ENCODE data around the gene ZNF775. TPM values are rescaled to one million over a fixed set of nuclear protein-coding genes. Genes with fewer than 3 reads are reported as not detected.
A peak's percentile ranks its signal among the peaks of the same experiment; 100 is the strongest.

Gene ZNF775
- total RNA-seq, 1 donor from 2014 or later: 12.1 TPM

DNA sequence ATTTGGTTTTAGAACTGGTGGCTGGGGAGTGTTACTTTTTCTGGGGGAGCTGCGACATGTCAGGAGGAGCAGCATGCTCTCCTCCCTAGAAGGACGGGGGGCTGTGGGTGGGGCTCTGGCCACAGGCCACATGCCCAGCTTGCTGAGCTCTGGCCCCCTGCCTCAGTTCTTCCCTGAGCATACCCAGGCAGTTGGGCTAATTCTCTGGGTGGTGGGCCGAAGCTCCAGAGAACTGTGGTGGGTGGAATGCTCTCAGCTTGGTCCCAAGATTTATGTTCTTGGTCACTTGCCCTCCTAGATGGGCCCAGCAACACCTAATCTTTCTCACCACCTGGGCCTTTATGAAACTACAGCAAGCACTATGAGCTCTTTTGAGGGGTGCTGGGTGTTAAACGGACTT lies 5.1 kb upstream of the ZNF775 start:
- TF ChIP-seq, protein P1, sequence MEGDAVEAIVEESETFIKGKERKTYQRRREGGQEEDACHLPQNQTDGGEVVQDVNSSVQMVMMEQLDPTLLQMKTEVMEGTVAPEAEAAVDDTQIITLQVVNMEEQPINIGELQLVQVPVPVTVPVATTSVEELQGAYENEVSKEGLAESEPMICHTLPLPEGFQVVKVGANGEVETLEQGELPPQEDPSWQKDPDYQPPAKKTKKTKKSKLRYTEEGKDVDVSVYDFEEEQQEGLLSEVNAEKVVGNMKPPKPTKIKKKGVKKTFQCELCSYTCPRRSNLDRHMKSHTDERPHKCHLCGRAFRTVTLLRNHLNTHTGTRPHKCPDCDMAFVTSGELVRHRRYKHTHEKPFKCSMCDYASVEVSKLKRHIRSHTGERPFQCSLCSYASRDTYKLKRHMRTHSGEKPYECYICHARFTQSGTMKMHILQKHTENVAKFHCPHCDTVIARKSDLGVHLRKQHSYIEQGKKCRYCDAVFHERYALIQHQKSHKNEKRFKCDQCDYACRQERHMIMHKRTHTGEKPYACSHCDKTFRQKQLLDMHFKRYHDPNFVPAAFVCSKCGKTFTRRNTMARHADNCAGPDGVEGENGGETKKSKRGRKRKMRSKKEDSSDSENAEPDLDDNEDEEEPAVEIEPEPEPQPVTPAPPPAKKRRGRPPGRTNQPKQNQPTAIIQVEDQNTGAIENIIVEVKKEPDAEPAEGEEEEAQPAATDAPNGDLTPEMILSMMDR (IDR thresholded peaks at IDR 0.05; ENCODE audit: unreplicated experiment): no peak
- peaks cover 25% of the 10 kb centered on the region for H3K27me3 Mint-ChIP-seq (ENCODE audit: unreplicated experiment)
- H3K4me3 Mint-ChIP-seq (ENCODE audit: unreplicated experiment): peak overlapping the region; percentile 47
- peaks cover 71% of the 10 kb centered on the region for H3K4me1 Mint-ChIP-seq (ENCODE audit: unreplicated experiment)
- DNase-seq (ENCODE audit: low spot score): no peak
- no peaks in the 10 kb centered on the region for H3K9me3 Mint-ChIP-seq (ENCODE audit: unreplicated experiment)
- peaks cover 34% of the 10 kb centered on the region for H3K36me3 Mint-ChIP-seq (ENCODE audit: low read depth, unreplicated experiment)
- H3K27ac Mint-ChIP-seq (ENCODE audit: unreplicated experiment): peak overlapping the region; percentile 64

DNA sequence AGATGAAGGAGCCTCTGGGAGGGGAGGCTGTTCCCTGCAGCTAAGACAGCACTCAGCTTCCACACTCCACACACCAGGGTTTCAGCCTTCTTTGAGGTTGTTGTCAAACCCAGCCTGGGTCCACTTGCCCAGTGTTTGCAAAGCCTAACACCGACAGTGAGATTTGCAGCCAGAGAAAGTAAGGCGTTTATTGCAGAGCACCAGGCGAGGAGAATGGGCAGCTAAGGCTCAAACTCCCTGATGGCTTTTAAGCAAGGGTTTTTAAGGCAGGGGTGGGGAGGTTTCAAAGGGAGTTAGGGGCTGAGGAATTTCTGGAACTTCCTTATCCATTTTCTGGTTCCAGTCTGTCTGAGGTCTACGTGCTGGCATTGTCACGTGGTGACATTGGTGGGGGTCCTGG lies 4.7 kb upstream of the ZNF775 start:
- no peak for DNase-seq (ENCODE audit: low spot score)

DNA sequence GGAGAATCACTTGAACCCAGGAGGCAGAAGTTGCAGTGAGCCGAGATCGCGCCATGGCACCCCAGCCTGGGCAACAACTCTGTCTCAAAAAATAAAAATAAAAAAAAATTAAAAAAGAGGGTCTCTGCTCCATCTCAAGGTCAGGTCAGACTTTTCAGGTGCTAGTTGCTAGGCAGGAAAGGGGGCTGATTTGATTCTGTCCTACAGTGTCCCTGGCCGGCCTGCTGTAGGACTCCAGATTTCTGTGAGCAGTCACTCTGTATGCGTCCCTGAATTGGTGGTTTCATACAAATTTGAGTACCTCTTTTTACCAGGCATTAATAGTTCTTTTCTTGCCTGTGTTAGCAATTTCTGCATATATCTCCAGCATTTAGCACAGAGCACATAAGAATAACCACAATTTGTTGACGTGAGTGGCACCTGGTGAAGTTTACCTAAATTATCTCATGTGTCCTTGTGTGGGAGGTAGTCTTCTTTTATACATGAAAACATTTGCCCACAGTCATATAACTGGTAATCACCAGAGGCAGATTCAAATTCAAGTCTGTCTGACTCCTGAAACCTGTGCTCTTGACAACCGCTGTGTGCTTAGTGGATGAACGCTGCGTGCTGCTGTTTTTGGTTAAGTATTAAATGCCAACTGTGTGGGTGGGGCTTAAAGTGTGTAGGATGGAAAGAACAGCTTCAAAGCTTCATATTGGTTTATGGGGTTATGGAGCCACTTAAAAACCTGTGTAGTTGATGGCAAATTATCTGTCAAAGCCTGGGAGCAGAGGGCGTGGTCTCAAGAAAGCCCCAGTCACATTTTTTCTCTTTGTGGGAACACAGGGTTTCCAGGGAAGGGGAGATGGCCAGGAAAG lies 3.2 kb upstream of the ZNF775 start:
- TF ChIP-seq, protein P1 (IDR thresholded peaks at IDR 0.05; ENCODE audit: unreplicated experiment): no peak
- H3K27ac Mint-ChIP-seq (ENCODE audit: unreplicated experiment): peak overlapping the region; percentile 96
- H3K27me3 Mint-ChIP-seq (ENCODE audit: unreplicated experiment): peaks cover 24% of the 10 kb centered on the region
- H3K4me3 Mint-ChIP-seq (ENCODE audit: unreplicated experiment): peak overlapping the region; percentile 10
- H3K9me3 Mint-ChIP-seq (ENCODE audit: unreplicated experiment): no peaks in the 10 kb centered on the region
- peaks cover 66% of the 10 kb centered on the region for H3K4me1 Mint-ChIP-seq (ENCODE audit: unreplicated experiment)
- peaks cover 34% of the 10 kb centered on the region for H3K36me3 Mint-ChIP-seq (ENCODE audit: low read depth, unreplicated experiment)
- DNase-seq (ENCODE audit: low spot score): no peak

More for the DNA sequence above, 4.7 kb upstream of the ZNF775 start:
- H3K36me3 Mint-ChIP-seq (ENCODE audit: low read depth, unreplicated experiment): peaks cover 34% of the 10 kb centered on the region
- no peaks in the 10 kb centered on the region for H3K9me3 Mint-ChIP-seq (ENCODE audit: unreplicated experiment)
- H3K4me1 Mint-ChIP-seq (ENCODE audit: unreplicated experiment): peaks cover 67% of the 10 kb centered on the region
- H3K27me3 Mint-ChIP-seq (ENCODE audit: unreplicated experiment): peaks cover 22% of the 10 kb centered on the region
- TF ChIP-seq, protein P1 (IDR thresholded peaks at IDR 0.05; ENCODE audit: unreplicated experiment): no peak
- H3K4me3 Mint-ChIP-seq (ENCODE audit: unreplicated experiment): peak overlapping the region; percentile 47
- H3K27ac Mint-ChIP-seq (ENCODE audit: unreplicated experiment): peak overlapping the region; percentile 64

DNA sequence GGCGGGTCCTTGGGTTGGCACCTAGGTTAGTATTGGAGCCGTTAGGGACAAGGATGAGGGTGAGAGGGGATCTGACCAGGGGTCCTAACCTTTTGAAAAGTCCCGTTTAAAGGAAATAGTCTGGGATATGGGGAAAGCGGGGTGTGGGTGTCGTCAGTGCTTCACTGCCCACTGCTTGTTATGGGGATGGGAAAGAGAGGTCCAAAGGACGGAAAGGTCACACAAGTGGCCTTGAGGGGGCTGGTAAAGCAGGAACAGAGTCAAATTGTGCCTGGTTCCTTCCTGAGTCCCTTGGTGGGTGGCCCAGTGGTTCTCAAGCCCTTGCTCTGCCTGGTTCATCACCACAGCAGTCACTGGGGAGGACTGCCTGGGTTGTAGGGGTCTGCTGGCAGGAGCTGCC lies 2.6 kb upstream of the ZNF775 start:
- peaks cover 24% of the 10 kb centered on the region for H3K27me3 Mint-ChIP-seq (ENCODE audit: unreplicated experiment)
- H3K4me1 Mint-ChIP-seq (ENCODE audit: unreplicated experiment): peaks cover 65% of the 10 kb centered on the region
- peak overlapping the region; percentile 96 for H3K27ac Mint-ChIP-seq (ENCODE audit: unreplicated experiment)
- peaks cover 33% of the 10 kb centered on the region for H3K36me3 Mint-ChIP-seq (ENCODE audit: low read depth, unreplicated experiment)
- no peaks in the 10 kb centered on the region for H3K9me3 Mint-ChIP-seq (ENCODE audit: unreplicated experiment)
- peak overlapping the region; percentile 10 for H3K4me3 Mint-ChIP-seq (ENCODE audit: unreplicated experiment)
- DNase-seq (ENCODE audit: low spot score): no peak
- TF ChIP-seq, protein P1 (IDR thresholded peaks at IDR 0.05; ENCODE audit: unreplicated experiment): no peak

DNA sequence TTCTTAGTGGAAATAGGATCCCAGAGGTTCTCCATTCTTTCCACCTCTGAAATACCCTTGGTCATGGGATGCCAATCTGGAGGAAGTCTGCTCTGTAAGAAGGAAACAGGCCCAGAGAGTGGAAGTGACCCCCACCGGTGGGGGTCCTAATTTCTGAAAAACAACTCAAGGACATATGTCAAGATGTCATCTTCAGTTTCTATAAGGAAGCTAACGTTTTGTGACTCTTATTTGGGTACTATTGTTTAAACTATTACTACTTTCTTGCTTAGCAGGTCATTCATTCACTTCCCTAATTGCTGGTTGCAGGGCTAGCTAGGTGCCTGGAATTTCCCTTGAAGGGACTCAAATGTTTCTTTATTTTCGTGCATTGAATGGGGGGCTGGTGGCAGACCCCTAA lies 1.9 kb upstream of the ZNF775 start:
- Mint-ChIP-seq H3K9me3 (ENCODE audit: unreplicated experiment) (no peaks in the 10 kb centered on the region), H3K4me3 (ENCODE audit: unreplicated experiment) (peak overlapping the region; percentile 77), H3K4me1 (ENCODE audit: unreplicated experiment) (peaks cover 65% of the 10 kb centered on the region), H3K27ac (ENCODE audit: unreplicated experiment) (peak overlapping the region; percentile 96), H3K36me3 (ENCODE audit: low read depth, unreplicated experiment) (peaks cover 33% of the 10 kb centered on the region), H3K27me3 (ENCODE audit: unreplicated experiment) (peaks cover 24% of the 10 kb centered on the region)
- TF ChIP-seq, protein P1 (IDR thresholded peaks at IDR 0.05; ENCODE audit: unreplicated experiment): no peak
- DNase-seq (ENCODE audit: low spot score): no peak

All from endothelial cell (in vitro differentiated cells).